ENCODE results near the gene TMEM225. TPM values are rescaled to one million over a fixed set of nuclear protein-coding genes. Genes with fewer than 3 reads are reported as not detected.

TMEM225 gene
- total and polyA plus RNA-seq, 10 of the 15 experiments (the other 5 are each of a cell fraction or from before 2014, with no cell fraction given) = not detected

GRCh38 chr11:123838199-123838598 lies 47.3 kb downstream of the TMEM225 start:
- POLR2A ChIA-PET = no interaction called here
- CTCF ChIA-PET = no interaction called here
- in situ Hi-C loops (cut with MboI) (no loop called here), intact Hi-C loops (cut with micrococcal nuclease; ENCODE audit: unreplicated experiment) (no loop called here)
- H2AFZ ChIP-seq (ENCODE audit: control insufficient read depth, low read depth, low read length) = no peak overlapping the region
- SMC1A ChIA-PET (ENCODE audit: uncharacterized antibody, unreplicated experiment) = no interaction called here
- no peaks in the 10 kb centered on the region for H4K20me1 ChIP-seq (ENCODE audit: control insufficient read depth, insufficient read depth)
- TF ChIP-seq RCOR1 (conservative IDR thresholded peaks at IDR 0.05; ENCODE audit: low read depth, low read length) = no peak
- TF ChIP-seq ZBTB11 (CRISPR knock-in tag; IDR thresholded peaks at IDR 0.05) = no peak
- no peak for TF ChIP-seq PAX5 (IDR thresholded peaks at IDR 0.05; ENCODE audit: borderline replicate concordance, low read depth, low read length)
- TF ChIP-seq CHD4 (IDR thresholded peaks at IDR 0.05) = no peak
- TF ChIP-seq YBX1 (IDR thresholded peaks at IDR 0.05) = no peak
- H3K4me2 ChIP-seq (ENCODE audit: control insufficient read depth, insufficient read depth) = no peak overlapping the region
- no peak for ATAC-seq
- DNase-seq (ENCODE audit: low read depth, low spot score) = no peak
- H3K9ac ChIP-seq (ENCODE audit: control insufficient read depth, insufficient read depth, low read length) = no peak overlapping the region
- no peak overlapping the region for H3K4me3 ChIP-seq
- no peak overlapping the region for H3K27ac ChIP-seq (ENCODE audit: control insufficient read depth, insufficient read depth)
- BruUV-seq (replicated peaks) = no TSS peak
- no peaks in the 10 kb centered on the region for H3K4me1 ChIP-seq (ENCODE audit: control insufficient read depth, insufficient read depth, low read length)
- no peaks in the 10 kb centered on the region for H3K9me3 ChIP-seq (replicated peaks; ENCODE audit: control insufficient read depth, insufficient read depth, low read length)
- no peaks in the 10 kb centered on the region for H3K79me2 ChIP-seq (ENCODE audit: control insufficient read depth, insufficient read depth, low read length)
- WGBS (ENCODE audit: insufficient coverage, insufficient replicate concordance, low lambda C conversion rate, missing lambda C conversion rate) = 0% methylated on average over 3 of the region's 3 CpGs
- FAIRE-seq = no peak
- RAD21 ChIA-PET (ENCODE audit: unreplicated experiment) = no interaction called here
- H3K36me3 ChIP-seq (ENCODE audit: control insufficient read depth in 2 of 2, insufficient read depth in 2 of 2, low read length in 1 of 2) = no peaks in the 10 kb centered on the region
- no peaks in the 10 kb centered on the region for H3K27me3 ChIP-seq (replicated peaks in 1 of 2; ENCODE audit: control insufficient read depth in 2 of 2, insufficient read depth in 2 of 2, low read length in 1 of 2)

GRCh38 chr11:123833095-123833494 lies 52.4 kb downstream of the TMEM225 start:
- H2AFZ ChIP-seq (ENCODE audit: control insufficient read depth, low read depth, low read length) = no peak overlapping the region
- H3K9me3 ChIP-seq (replicated peaks; ENCODE audit: control insufficient read depth, insufficient read depth, low read length) = no peaks in the 10 kb centered on the region
- no peaks in the 10 kb centered on the region for H3K36me3 ChIP-seq (ENCODE audit: control insufficient read depth in 2 of 2, insufficient read depth in 2 of 2, low read length in 1 of 2)
- no peak overlapping the region for H3K4me2 ChIP-seq (ENCODE audit: control insufficient read depth, insufficient read depth)
- H3K9ac ChIP-seq (ENCODE audit: control insufficient read depth, insufficient read depth, low read length) = no peak overlapping the region
- DNase-seq (ENCODE audit: low read depth, low spot score) (no peak), FAIRE-seq (no peak), ATAC-seq (no peak)
- 0% methylated on average over 2 of the region's 2 CpGs for WGBS (ENCODE audit: insufficient coverage, insufficient replicate concordance, low lambda C conversion rate, missing lambda C conversion rate)
- ChIA-PET CTCF (no interaction called here), RAD21 (ENCODE audit: unreplicated experiment) (no interaction called here), SMC1A (ENCODE audit: uncharacterized antibody, unreplicated experiment) (no interaction called here), POLR2A (no interaction called here)
- H3K27ac ChIP-seq (ENCODE audit: control insufficient read depth, insufficient read depth) = no peak overlapping the region
- no peaks in the 10 kb centered on the region for H3K79me2 ChIP-seq (ENCODE audit: control insufficient read depth, insufficient read depth, low read length)
- in situ Hi-C loops (cut with MboI) (no loop called here), intact Hi-C loops (cut with micrococcal nuclease; ENCODE audit: unreplicated experiment) (no loop called here)
- H4K20me1 ChIP-seq (ENCODE audit: control insufficient read depth, insufficient read depth) = no peaks in the 10 kb centered on the region
- H3K4me3 ChIP-seq = no peak overlapping the region
- no peaks in the 10 kb centered on the region for H3K27me3 ChIP-seq (replicated peaks in 1 of 2; ENCODE audit: control insufficient read depth in 2 of 2, insufficient read depth in 2 of 2, low read length in 1 of 2)
- H3K4me1 ChIP-seq (ENCODE audit: control insufficient read depth, insufficient read depth, low read length) = no peaks in the 10 kb centered on the region
- TF ChIP-seq USF1 (IDR thresholded peaks at IDR 0.05; ENCODE audit: borderline replicate concordance, extremely low read length, insufficient read depth, low read depth, low read length) = no peak
- TF ChIP-seq PKNOX1 (IDR thresholded peaks at IDR 0.05) = no peak
- no peak for TF ChIP-seq NKRF (conservative IDR thresholded peaks at IDR 0.05)
- peak; percentile 28; the same call in 1 of the 2 replicates for TF ChIP-seq JUNB (IDR thresholded peaks at IDR 0.05)
- TF ChIP-seq SP1 (IDR thresholded peaks at IDR 0.05; ENCODE audit: low read depth, low read length) = no peak
- peak; percentile 47; the same call in 1 of the 2 replicates for TF ChIP-seq RUNX3 (IDR thresholded peaks at IDR 0.05; ENCODE audit: low read length)
- BruUV-seq (replicated peaks) = no TSS peak

Data from GM12878 (cell line).